ENCODE measurements around the gene ACVR1B.

Gene ACVR1B

DNA sequence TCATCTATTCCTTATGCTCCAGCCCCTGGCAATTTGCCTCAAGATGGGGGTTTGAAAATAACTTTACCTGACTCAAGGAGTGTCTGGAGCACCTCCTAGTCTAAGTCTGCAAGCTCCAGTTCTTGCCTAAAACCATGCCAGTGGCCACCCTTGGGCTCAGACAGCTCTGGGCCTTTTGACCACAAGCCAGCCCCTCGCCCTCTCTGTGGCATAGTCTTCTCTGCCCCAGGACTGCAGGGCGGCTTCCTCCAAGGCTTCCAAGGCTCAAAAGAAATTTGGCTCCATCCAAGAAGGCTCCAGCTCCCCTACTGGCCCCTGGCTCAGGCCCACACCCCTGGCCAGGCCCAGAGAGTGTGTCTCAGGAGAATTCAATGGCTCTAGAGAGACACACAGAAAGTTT is 29.4 kb upstream of the ACVR1B start:
- peaks cover 11% of the 10 kb centered on the region for H3K4me1 ChIP-seq (ENCODE audit: control insufficient read depth, insufficient read depth, low read length)
- no peak overlapping the region for H3K4me3 ChIP-seq (ENCODE audit: low read depth, low read length)
- H3K27me3 ChIP-seq (ENCODE audit: control insufficient read depth, insufficient read depth, low read length) = peaks cover 21% of the 10 kb centered on the region
- H3K36me3 ChIP-seq (ENCODE audit: control insufficient read depth, insufficient read depth, low read length) = no peaks in the 10 kb centered on the region
- no peak overlapping the region for H3K9ac ChIP-seq (ENCODE audit: low read depth, low read length)
- H3K9me3 ChIP-seq (ENCODE audit: control insufficient read depth, insufficient read depth, low read length) = no peaks in the 10 kb centered on the region

DNA sequence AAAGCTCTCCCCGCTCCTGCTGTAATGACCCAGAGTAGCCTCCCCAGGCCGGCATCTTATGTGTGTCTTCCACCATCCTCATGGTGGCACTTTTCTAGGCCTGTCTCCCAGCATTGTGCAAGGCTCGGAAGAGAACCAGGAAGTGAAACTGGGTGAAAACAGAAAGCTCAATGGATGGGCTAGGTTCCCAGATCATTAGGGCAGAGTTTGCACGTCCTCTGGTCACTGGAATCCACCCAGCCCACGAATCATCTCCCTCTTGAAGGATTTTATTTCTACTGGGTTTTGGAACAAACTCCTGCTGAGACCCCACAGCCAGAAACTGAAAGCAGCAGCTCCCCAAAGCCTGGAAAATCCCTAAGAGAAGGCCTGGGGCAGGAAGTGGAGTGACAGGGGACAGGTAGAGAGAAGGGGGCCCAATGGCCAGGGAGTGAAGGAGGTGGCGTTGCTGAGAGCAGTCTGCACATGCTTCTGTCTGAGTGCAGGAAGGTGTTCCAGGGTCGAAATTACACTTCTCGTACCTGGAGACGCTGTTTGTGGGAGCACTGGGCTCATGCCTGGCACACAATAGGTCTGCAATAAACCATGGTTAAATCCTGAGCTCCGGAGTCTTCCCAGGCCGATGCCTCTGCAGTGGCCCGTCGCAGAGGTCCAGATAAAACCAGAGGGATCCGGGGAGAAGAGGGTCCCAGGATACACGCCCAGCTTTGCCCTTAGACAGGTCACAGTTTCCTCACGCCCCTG is 28.6 kb upstream of the ACVR1B start:
- Histone ChIP-seq H3K4me3 (ENCODE audit: low read depth, low read length) (peak overlapping the region; percentile 45), H3K36me3 (ENCODE audit: control insufficient read depth, insufficient read depth, low read length) (no peaks in the 10 kb centered on the region)

DNA sequence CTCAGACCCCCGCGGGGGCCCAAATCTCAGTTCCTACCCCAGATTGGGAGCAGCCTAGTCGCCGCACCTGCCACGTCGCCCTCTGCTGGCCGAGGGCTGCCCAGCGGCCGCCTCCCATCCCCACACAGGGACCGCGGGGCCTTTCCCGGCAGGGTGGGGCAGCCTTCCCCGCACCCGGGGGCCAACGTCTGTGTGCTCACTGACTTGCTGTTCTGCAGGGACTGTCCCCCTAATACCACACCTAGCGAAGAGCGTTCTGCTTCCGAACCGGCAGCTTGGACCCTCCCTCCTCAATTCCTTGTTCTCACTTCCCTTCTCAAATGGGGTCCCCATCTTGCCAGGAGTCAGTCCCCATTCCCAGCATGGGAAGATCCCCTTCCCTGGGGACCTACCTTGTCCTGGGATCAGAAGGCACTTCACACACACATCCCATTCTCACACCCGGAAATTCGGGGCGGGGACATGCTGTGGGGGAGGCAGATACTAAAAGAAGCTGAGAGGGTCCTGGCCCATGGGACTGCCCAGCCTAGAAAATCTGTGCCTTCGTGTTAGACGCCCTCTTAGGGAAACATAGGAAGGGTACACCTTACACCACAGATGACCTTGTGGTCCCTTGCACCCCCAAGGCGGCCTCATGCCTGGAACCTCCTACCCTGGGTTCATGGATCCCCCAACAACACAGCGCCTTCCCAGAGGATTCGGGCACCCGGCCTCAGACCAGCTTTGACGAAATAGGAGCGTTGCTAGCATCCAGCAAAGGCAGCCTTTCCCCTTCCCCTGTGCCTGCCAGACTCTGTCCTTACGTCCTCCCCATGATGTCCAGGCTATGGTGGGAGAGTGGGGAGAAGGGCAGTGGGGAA is 27.8 kb upstream of the ACVR1B start:
- H3K9ac ChIP-seq (ENCODE audit: low read depth, low read length) = no peak overlapping the region
- H3K27me3 ChIP-seq (ENCODE audit: control insufficient read depth, insufficient read depth, low read length) = peaks cover 21% of the 10 kb centered on the region
- H3K4me3 ChIP-seq (ENCODE audit: low read depth, low read length) = peak overlapping the region; percentile 45
- H3K4me1 ChIP-seq (ENCODE audit: control insufficient read depth, insufficient read depth, low read length) = peaks cover 11% of the 10 kb centered on the region
- no peaks in the 10 kb centered on the region for H3K36me3 ChIP-seq (ENCODE audit: control insufficient read depth, insufficient read depth, low read length)
- H3K9me3 ChIP-seq (ENCODE audit: control insufficient read depth, insufficient read depth, low read length) = no peaks in the 10 kb centered on the region

More for the DNA sequence above, 28.6 kb upstream of the ACVR1B start:
- Histone ChIP-seq H3K9me3 (ENCODE audit: control insufficient read depth, insufficient read depth, low read length) (no peaks in the 10 kb centered on the region), H3K27me3 (ENCODE audit: control insufficient read depth, insufficient read depth, low read length) (peaks cover 21% of the 10 kb centered on the region), H3K9ac (ENCODE audit: low read depth, low read length) (no peak overlapping the region), H3K4me1 (ENCODE audit: control insufficient read depth, insufficient read depth, low read length) (peaks cover 11% of the 10 kb centered on the region)

DNA sequence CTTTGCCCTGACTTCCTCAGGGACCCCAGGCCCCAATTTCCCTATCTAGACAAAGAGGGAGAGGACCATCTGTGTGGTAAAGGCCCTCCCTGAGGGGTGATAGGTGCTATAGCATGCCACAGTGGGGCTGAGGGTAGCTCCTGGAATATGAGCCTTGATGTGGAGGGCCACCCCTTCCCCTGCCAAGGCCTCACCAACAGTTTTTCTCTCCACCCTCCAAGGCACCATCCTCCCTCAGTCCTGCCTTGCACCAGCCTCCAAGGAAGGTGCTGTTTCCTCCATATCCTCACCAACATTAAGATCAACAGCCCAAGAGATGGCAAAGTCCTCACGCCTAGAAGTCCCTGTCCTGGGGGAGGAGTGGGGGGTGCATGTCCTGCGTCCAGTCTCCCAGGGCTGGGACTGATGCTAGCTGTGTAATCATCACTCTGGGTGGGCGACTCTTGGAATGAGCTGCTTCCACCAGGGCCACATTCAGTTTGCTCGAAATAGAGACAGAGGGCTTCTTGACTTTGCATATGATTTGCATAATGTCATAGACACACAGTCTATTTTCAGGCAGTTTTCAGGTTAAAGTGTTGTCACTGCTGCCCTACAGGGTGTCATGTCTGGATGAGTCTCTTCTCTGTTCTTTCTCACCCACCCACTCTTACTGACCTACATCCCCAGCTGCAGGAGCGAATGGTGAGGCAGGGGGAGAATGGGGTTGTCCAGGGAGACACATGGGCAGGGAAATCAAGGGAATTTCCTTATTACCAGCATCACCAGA is 26.8 kb upstream of the ACVR1B start:
- no peak overlapping the region for H3K4me3 ChIP-seq (ENCODE audit: low read depth, low read length)
- no peaks in the 10 kb centered on the region for H3K9me3 ChIP-seq (ENCODE audit: control insufficient read depth, insufficient read depth, low read length)
- no peak overlapping the region for H3K9ac ChIP-seq (ENCODE audit: low read depth, low read length)
- H3K36me3 ChIP-seq (ENCODE audit: control insufficient read depth, insufficient read depth, low read length) = no peaks in the 10 kb centered on the region
- H3K27me3 ChIP-seq (ENCODE audit: control insufficient read depth, insufficient read depth, low read length) = peaks cover 19% of the 10 kb centered on the region
- peaks cover 11% of the 10 kb centered on the region for H3K4me1 ChIP-seq (ENCODE audit: control insufficient read depth, insufficient read depth, low read length)

DNA sequence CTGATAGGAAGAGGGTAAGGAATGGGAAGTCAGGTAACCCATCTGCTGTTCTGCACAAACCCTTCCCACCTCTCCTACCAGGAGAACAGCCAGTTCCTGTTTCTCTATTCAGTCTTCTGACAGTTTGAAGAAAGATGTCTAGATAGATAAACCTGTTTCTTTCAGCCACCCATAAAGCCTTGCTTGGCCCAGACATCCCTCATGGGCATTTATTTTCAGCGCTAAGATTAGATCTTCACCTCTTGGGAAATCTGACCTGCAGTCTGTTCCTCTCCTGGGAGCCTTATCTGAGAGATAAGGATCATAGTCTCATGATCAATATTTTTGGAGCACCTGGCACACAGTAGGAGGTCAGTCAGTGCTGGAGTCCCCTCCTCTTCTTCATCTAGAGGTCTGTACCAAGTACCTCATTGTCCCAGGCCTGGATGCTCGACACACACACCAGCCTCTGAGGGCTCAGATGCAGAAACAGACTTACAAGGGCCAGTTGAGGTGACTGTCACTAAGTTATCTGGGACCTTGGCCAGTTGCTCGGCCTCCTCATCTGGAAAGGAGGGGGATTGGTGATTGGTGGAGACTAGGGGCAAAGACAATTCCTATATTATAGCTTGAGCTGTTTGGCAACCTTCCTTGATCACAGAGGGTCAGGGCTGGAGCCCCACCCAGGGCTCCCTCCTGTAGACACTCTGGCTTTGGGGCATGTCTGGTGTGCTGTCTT is 26.0 kb upstream of the ACVR1B start:
- Histone ChIP-seq H3K36me3 (ENCODE audit: control insufficient read depth, insufficient read depth, low read length) (no peaks in the 10 kb centered on the region), H3K9me3 (ENCODE audit: control insufficient read depth, insufficient read depth, low read length) (no peaks in the 10 kb centered on the region), H3K9ac (ENCODE audit: low read depth, low read length) (no peak overlapping the region), H3K4me1 (ENCODE audit: control insufficient read depth, insufficient read depth, low read length) (peaks cover 11% of the 10 kb centered on the region), H3K27me3 (ENCODE audit: control insufficient read depth, insufficient read depth, low read length) (peaks cover 18% of the 10 kb centered on the region), H3K4me3 (ENCODE audit: low read depth, low read length) (no peak overlapping the region)

DNA sequence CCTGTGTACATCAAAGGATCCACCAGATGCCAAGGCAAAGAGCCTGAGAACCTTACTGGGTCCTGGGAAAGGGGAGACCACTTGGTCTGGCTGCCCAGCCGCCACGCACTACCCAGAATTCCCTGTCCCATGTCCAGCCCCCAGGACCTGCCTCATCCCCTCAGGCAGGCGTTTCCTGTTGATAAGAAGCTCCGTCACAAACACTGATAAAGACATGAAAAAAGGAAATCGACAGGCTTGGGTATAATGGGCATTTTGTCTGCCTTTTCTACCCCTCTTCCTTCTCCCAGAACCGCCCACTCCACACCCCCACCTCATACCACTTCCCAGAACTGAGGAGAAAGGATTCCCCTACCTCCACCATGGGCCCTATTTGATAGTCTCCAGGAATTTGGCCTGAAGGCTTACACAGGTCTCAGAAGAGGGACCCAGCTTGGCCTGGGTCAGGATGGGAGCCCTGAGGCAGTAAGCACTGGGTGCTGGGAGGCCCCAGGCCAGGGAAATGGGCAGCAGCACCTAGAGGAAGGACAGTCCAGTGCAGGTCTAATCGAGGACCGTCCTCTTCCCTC is 25.4 kb upstream of the ACVR1B start:
- H3K4me3 ChIP-seq (ENCODE audit: low read depth, low read length) = no peak overlapping the region
- H3K36me3 ChIP-seq (ENCODE audit: control insufficient read depth, insufficient read depth, low read length) = no peaks in the 10 kb centered on the region
- H3K4me1 ChIP-seq (ENCODE audit: control insufficient read depth, insufficient read depth, low read length) = peaks cover 11% of the 10 kb centered on the region
- peaks cover 18% of the 10 kb centered on the region for H3K27me3 ChIP-seq (ENCODE audit: control insufficient read depth, insufficient read depth, low read length)
- no peak overlapping the region for H3K9ac ChIP-seq (ENCODE audit: low read depth, low read length)
- no peaks in the 10 kb centered on the region for H3K9me3 ChIP-seq (ENCODE audit: control insufficient read depth, insufficient read depth, low read length)

DNA sequence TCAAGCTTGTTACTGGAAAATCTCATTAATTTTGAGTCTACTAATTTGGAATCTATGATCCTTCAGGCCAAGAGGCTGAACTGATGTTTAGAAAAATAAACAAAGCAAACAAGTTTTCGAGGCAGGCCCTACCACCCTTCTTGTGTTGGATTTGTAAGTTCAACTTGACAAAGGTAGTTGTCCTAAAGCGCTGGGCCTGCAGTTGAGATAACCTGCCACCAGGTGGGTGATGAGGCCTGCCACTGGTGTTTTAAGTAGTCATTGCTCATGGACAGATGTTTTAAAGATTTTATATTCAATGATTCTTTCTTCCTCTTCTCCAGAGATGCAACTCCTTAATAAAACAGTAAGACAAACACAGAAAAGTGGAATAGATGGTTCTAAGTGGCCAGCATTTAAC is 24.8 kb upstream of the ACVR1B start:
- Histone ChIP-seq H3K4me1 (ENCODE audit: control insufficient read depth, insufficient read depth, low read length) (peaks cover 8% of the 10 kb centered on the region), H3K36me3 (ENCODE audit: control insufficient read depth, insufficient read depth, low read length) (no peaks in the 10 kb centered on the region), H3K4me3 (ENCODE audit: low read depth, low read length) (no peak overlapping the region), H3K9me3 (ENCODE audit: control insufficient read depth, insufficient read depth, low read length) (no peaks in the 10 kb centered on the region), H3K9ac (ENCODE audit: low read depth, low read length) (no peak overlapping the region), H3K27me3 (ENCODE audit: control insufficient read depth, insufficient read depth, low read length) (peaks cover 18% of the 10 kb centered on the region)

DNA sequence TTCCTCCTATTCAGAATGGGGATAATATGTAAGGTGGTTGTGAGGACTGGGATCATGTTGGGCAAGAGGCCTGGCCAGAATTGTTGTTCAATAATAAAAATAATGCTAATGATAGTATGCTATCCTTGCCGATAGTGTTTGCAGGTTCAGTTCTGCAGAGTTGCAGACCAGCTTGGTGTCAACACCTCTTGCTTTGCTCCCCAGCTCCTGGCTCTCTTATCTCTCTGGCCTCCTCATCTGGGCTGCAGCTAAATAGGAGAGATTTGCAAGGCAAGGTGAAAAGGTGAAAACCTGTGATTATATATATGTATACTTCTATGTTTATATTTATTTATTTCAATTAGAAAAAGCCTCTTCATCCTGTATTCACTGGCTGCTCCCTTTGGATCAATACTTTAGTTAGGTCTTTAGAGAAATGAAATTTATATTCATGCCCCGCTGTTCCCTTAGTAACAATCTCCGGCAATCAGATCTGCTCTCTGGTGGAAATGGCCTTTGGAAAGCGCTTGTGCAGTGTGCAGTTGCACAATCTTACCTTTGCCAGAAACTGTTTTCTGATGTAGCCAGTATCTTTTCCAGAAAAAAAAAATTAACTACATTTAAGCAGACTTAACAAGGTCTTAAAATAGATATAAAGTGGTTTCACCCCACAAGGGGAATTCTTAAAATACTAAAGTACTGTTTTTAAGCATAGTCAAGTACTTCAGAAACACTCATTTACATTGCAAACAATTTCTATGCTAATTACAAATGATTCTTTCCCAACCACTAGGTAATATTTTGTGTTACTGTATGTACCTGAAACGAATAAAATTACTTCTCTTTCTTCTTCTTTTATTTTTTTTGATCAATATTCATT is 19.1 kb upstream of the ACVR1B start:
- H3K9me3 ChIP-seq (ENCODE audit: control insufficient read depth, insufficient read depth, low read length) = no peaks in the 10 kb centered on the region
- H3K4me3 ChIP-seq (ENCODE audit: low read depth, low read length) = no peak overlapping the region
- no peaks in the 10 kb centered on the region for H3K36me3 ChIP-seq (ENCODE audit: control insufficient read depth, insufficient read depth, low read length)
- H3K27me3 ChIP-seq (ENCODE audit: control insufficient read depth, insufficient read depth, low read length) = no peaks in the 10 kb centered on the region
- no peak overlapping the region for H3K9ac ChIP-seq (ENCODE audit: low read depth, low read length)
- no peaks in the 10 kb centered on the region for H3K4me1 ChIP-seq (ENCODE audit: control insufficient read depth, insufficient read depth, low read length)

DNA sequence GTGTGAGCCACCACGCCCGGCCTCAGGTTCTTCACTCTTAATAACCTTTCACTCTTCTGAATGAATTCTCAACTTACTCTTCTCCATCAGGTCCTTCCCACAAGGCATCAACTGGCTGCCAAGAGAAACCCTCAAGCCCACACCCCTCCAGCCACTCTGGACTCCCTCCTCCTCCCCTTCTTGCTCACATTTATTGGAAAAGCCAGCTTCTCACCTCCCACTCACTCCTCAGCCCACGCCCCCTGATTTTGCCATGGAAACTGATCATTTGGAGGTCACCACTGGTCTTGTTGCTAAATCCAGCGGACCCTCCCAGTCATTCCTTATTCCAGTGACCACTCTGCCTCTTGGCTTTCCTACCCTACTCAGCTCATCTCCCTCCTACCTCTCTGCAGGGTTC is 17.4 kb upstream of the ACVR1B start:
- Histone ChIP-seq H3K9ac (ENCODE audit: low read depth, low read length) (no peak overlapping the region), H3K4me3 (ENCODE audit: low read depth, low read length) (no peak overlapping the region), H3K36me3 (ENCODE audit: control insufficient read depth, insufficient read depth, low read length) (no peaks in the 10 kb centered on the region), H3K4me1 (ENCODE audit: control insufficient read depth, insufficient read depth, low read length) (no peaks in the 10 kb centered on the region), H3K9me3 (ENCODE audit: control insufficient read depth, insufficient read depth, low read length) (no peaks in the 10 kb centered on the region), H3K27me3 (ENCODE audit: control insufficient read depth, insufficient read depth, low read length) (no peaks in the 10 kb centered on the region)

DNA sequence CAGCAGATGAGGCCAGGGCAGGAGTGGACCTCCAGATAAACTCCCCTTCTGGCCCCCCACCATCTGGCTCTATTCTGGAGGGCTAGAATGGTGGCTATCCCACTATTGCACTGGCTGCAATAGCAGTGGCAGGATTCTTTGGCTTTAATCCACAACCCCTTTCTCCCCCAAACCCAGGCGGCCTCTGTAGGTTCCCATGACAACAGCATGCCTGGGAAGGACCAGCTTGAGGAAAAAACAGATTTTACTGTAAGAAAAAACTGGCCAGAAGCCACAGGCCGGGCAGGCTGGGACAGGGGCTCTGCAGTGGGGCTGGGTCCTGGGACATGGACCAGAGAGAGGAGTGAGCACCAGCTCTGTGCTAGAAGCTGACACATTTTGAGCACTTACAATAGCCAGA is 13.6 kb upstream of the ACVR1B start:
- Histone ChIP-seq H3K36me3 (ENCODE audit: control insufficient read depth, insufficient read depth, low read length) (no peaks in the 10 kb centered on the region), H3K9me3 (ENCODE audit: control insufficient read depth, insufficient read depth, low read length) (no peaks in the 10 kb centered on the region), H3K4me3 (ENCODE audit: low read depth, low read length) (no peak overlapping the region), H3K4me1 (ENCODE audit: control insufficient read depth, insufficient read depth, low read length) (no peaks in the 10 kb centered on the region), H3K27me3 (ENCODE audit: control insufficient read depth, insufficient read depth, low read length) (no peaks in the 10 kb centered on the region), H3K9ac (ENCODE audit: low read depth, low read length) (no peak overlapping the region)

All from iPS-15b (cell line).